ENCODE results near the gene WDR54. TPM values are rescaled to one million over a fixed set of nuclear protein-coding genes. Genes with fewer than 3 reads are reported as not detected.

The WDR54 gene
- total RNA-seq, 4 donors from 2014 or later, result 1.2 to 2.5 (median 2.3) TPM; not detected in 1

DNA sequence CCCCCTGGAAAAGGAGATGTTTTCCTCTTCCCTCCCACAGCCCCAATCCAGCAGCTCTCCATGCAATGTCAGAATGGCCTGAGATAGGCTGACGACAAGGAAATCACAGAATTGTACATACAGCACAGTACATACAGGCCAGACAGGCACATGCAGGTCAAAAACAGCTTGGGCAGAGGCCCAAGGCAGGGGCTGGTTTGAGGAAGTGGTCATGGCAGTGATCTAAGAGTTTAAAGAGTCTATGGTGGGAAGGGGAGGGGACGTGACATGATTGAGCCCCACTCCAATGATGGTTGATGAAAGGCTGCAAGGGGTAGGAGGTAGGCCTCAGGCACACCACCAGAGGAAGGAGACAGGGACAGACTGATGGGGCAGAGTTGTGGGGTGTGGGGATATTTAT, 45.7 kb upstream of the WDR54 start:
- no peaks in the 10 kb centered on the region for H3K27me3 ChIP-seq
- TF ChIP-seq, protein P1, sequence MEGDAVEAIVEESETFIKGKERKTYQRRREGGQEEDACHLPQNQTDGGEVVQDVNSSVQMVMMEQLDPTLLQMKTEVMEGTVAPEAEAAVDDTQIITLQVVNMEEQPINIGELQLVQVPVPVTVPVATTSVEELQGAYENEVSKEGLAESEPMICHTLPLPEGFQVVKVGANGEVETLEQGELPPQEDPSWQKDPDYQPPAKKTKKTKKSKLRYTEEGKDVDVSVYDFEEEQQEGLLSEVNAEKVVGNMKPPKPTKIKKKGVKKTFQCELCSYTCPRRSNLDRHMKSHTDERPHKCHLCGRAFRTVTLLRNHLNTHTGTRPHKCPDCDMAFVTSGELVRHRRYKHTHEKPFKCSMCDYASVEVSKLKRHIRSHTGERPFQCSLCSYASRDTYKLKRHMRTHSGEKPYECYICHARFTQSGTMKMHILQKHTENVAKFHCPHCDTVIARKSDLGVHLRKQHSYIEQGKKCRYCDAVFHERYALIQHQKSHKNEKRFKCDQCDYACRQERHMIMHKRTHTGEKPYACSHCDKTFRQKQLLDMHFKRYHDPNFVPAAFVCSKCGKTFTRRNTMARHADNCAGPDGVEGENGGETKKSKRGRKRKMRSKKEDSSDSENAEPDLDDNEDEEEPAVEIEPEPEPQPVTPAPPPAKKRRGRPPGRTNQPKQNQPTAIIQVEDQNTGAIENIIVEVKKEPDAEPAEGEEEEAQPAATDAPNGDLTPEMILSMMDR (IDR thresholded peaks at IDR 0.05), result no peak
- no peak for TF ChIP-seq POLR2A (IDR thresholded peaks at IDR 0.05)
- no peak overlapping the region for H3K27ac ChIP-seq
- peaks cover 0 to 33% (median 5%) of the 10 kb centered on the region in 4 donors for H3K4me1 ChIP-seq
- H3K36me3 ChIP-seq, result peaks cover 0 to 32% (median 0%) of the 10 kb centered on the region in 3 donors
- DNase-seq, result no peak
- H3K4me3 ChIP-seq, result no peak overlapping the region
- H3K9me3 ChIP-seq, result no peaks in the 10 kb centered on the region

DNA sequence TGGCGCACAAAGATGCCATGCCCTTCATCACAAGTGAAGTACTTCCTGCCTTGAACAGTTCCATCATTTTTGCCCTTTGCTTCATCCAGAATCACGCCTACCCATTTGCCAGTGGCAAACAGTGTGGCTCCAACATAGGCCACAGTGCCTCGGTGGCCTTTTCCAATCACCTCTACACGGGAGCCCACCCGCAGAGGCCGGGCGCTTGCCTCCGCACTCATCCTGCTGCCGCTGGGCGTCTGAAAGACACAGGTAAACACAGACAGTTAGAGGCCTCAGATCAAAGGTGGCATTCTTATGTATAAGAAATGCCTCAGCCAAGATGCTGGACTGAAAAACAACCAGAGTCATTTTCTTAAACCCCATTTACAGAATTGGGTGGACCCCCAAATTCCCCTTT, 43.5 kb upstream of the WDR54 start:
- H3K27ac ChIP-seq, result no peak overlapping the region
- H3K4me1 ChIP-seq, result peaks cover 0 to 29% (median 5%) of the 10 kb centered on the region in 4 donors
- no peaks in the 10 kb centered on the region for H3K9me3 ChIP-seq
- no peak for DNase-seq
- H3K36me3 ChIP-seq, result peaks cover 0 to 24% (median 0%) of the 10 kb centered on the region in 3 donors
- H3K27me3 ChIP-seq, result no peaks in the 10 kb centered on the region
- no peak for TF ChIP-seq POLR2A (IDR thresholded peaks at IDR 0.05)
- TF ChIP-seq, protein P1 (IDR thresholded peaks at IDR 0.05), result no peak
- H3K4me3 ChIP-seq, result no peak overlapping the region

DNA sequence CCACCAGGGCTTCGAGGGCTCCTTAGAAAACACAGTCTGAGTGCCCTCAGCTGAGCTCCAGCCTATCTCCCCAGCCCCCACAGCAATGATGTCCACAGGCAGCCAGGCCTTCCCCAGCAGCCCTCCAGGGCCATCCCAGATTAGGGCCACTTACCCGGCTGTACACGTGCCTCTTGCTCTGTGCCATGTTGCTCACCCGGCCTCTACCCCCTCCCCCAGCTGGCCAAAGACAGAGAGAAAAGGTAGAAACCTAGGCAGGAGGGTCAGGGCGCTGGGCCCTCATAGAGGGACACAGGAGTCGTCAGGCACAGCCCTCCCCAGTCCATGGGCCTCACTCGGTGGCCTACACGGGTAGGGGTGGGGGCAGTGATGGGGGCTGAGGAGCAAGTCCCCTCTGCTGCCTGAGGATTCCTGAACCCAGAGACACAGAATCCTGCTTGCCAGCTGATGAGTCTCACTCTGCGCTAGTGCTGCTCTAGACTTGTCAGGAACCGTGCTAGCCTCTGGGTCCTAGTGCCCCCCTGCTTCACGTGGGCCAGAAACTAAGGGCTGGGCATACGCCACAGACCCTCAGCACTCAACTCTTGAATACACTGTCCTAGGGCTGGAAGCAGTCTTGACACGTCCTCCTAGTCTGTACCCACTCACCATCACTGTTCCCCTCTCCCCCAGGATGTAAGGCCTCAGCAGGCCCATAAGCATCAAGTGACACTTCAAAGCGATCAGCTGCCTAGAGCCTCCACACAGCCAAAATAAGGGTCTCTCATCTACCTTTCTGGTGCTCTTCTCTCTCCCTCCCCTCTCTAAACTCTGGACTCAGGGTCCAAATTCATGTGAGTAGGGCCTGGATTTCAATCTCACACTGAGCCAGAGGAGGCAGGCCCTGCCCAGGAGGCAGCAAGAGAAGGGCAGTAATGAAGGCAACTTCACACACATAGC, 41.4 kb upstream of the WDR54 start, which contains the start of gene DCTN1:
Gene DCTN1, minus strand, starts transcription at position 461 of the 939 bp plus-strand sequence. Its CDS starts 274 bp downstream, at position 187.
- TF ChIP-seq, protein P1 (IDR thresholded peaks at IDR 0.05), result no peak
- no peak for TF ChIP-seq POLR2A (IDR thresholded peaks at IDR 0.05)
- H3K4me1 ChIP-seq, result peaks cover 0 to 25% (median 5%) of the 10 kb centered on the region in 4 donors
- no peak within 1 kb of the TSS for H3K27ac ChIP-seq

DNA sequence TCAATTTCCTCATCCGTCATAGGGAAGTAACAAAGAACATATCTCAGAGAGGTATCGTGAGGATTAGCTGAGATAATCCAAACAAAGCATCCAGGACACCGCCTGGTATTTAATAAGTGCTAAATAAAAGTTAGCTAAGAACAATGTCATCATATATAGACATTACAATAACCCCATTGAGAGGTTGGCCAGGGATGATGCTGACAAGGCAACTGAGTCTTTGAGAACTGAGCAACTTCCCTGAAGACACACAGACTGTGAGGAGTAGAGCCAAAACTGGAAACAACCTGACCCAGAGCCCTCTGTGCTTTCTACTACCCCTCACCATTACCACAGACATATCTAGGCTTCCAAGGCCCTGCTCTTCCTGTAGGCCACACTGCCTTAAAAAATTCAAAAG, 39.8 kb upstream of the WDR54 start:
- TF ChIP-seq POLR2A (IDR thresholded peaks at IDR 0.05), result no peak
- TF ChIP-seq, protein P1 (IDR thresholded peaks at IDR 0.05), result no peak
- no peak for DNase-seq
- no peak overlapping the region for H3K27ac ChIP-seq
- H3K27me3 ChIP-seq, result no peaks in the 10 kb centered on the region
- H3K4me3 ChIP-seq, result no peak overlapping the region
- H3K9me3 ChIP-seq, result no peaks in the 10 kb centered on the region
- H3K4me1 ChIP-seq, result peaks cover 0 to 25% (median 5%) of the 10 kb centered on the region in 4 donors
- H3K36me3 ChIP-seq, result peaks cover 0 to 13% (median 0%) of the 10 kb centered on the region in 3 donors

More for the DNA sequence above, 41.4 kb upstream of the WDR54 start, which contains the start of gene DCTN1:
- Histone ChIP-seq H3K36me3 (peaks cover 0 to 24% (median 0%) of the 10 kb centered on the region in 3 donors), H3K27me3 (no peaks in the 10 kb centered on the region), H3K4me3 (peak within 1 kb of the TSS in 3 of 4 donors; percentile 4 to 42 (median 28)), H3K9me3 (no peaks in the 10 kb centered on the region)
- peak in 1 of 3 donors; percentile 67 for DNase-seq

DNA sequence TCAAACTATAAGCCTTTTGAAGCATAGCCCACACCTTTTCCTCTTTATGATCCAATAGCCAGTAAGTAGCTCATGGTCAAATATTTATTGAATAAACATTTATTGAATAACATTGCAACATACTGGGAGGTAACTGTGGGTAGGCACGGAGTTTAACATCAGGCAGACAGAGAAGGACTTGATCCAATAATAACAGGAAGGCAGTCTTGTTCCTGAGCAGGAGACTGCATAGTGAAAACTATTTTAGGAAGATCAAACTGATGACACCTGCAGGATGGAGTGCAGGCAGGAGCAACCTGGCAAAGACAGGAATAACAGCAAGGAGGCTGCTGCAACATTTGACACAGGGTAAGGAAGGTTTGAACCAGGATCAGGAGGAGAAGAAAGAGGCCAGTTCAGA, 38.3 kb upstream of the WDR54 start:
- H3K9me3 ChIP-seq, result no peaks in the 10 kb centered on the region
- TF ChIP-seq, protein P1 (IDR thresholded peaks at IDR 0.05), result no peak
- TF ChIP-seq POLR2A (IDR thresholded peaks at IDR 0.05), result no peak
- no peak for DNase-seq
- no peak overlapping the region for H3K27ac ChIP-seq
- no peak overlapping the region for H3K4me3 ChIP-seq
- peaks cover 0 to 25% (median 5%) of the 10 kb centered on the region in 4 donors for H3K4me1 ChIP-seq
- H3K27me3 ChIP-seq, result no peaks in the 10 kb centered on the region
- no peaks in the 10 kb centered on the region for H3K36me3 ChIP-seq
